Omental fat pad (tissue), 4 donors: ENCODE data around the gene ARL4A. TPM values are rescaled to one million over a fixed set of nuclear protein-coding genes. Genes with fewer than 3 reads are reported as not detected.
"Not testable (repeated sequence)": the region's sequence is repeated elsewhere in the genome, so short reads cannot be mapped to it uniquely, and the experiment has no call there.

ENCODE experiments used
- ATAC-seq: fragments of 150-250 bp; one replicate; pipeline ENCODE4 v1.9.1; 2016; ENCODE audit warnings: mild to moderate bottlenecking, moderate library complexity; ENCODE audit not compliant: low FRiP score
- DNase-seq: peaks from one replicate; pipeline ENCODE4 v3.0.0-alpha.2; 2019; ENCODE audit warnings: low spot score
- total RNA-seq, 4 donors: library from RNA; depleted of rRNA; stranded (reverse); fragments of >200 nt; gene quantifications; one replicate each; pipeline ENCODE4 v1.1.0, GENCODE V29; 2016
- TF ChIP-seq, protein P1 (sequence below), 3 donors: fragments of 450-650 bp; IDR thresholded peaks; one replicate each; pipeline ENCODE4 v1.5.1; 2016 to 2017; ENCODE audit warnings: antibody characterized with exemption in 3 of 3, mild to moderate bottlenecking in 3 of 3, moderate library complexity in 2 of 3

The ARL4A gene
- total RNA-seq, 4 donors from 2014 or later: 37.2 to 60.2 (median 51.3) TPM

DNA sequence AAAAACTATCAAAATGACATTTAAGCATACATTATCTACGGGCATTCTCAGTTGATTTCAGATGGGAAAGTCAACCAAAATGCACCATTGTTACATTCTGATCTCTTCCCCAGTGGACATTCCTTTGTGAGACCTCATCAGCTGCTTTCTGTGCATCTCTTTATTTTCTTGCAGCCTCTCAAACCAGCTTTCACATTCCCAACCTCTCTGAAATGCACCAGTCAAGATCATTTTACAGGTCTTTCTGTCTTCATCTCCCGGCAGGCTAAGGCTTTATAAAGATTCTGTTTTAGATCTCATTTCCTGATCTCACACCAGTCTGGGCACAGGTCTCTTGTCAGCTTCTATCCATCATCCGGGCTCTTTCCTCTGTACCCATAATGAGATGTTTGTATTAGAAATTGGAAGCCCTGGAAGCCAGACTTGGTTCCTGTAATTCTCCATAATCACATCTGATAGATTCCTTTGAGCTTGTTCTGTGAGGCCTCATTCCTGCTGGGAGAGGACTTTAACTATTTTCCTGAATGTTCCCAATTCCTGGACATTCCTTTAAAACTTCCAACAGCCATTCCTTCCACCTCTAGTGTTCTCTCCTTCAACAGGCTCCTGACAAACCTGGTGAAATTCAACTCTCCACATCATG lies 44.3 kb upstream of the ARL4A start:
- TF ChIP-seq, protein P1, sequence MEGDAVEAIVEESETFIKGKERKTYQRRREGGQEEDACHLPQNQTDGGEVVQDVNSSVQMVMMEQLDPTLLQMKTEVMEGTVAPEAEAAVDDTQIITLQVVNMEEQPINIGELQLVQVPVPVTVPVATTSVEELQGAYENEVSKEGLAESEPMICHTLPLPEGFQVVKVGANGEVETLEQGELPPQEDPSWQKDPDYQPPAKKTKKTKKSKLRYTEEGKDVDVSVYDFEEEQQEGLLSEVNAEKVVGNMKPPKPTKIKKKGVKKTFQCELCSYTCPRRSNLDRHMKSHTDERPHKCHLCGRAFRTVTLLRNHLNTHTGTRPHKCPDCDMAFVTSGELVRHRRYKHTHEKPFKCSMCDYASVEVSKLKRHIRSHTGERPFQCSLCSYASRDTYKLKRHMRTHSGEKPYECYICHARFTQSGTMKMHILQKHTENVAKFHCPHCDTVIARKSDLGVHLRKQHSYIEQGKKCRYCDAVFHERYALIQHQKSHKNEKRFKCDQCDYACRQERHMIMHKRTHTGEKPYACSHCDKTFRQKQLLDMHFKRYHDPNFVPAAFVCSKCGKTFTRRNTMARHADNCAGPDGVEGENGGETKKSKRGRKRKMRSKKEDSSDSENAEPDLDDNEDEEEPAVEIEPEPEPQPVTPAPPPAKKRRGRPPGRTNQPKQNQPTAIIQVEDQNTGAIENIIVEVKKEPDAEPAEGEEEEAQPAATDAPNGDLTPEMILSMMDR (IDR thresholded peaks at IDR 0.05): no peak
- ATAC-seq (no peak), DNase-seq (no peak)

DNA sequence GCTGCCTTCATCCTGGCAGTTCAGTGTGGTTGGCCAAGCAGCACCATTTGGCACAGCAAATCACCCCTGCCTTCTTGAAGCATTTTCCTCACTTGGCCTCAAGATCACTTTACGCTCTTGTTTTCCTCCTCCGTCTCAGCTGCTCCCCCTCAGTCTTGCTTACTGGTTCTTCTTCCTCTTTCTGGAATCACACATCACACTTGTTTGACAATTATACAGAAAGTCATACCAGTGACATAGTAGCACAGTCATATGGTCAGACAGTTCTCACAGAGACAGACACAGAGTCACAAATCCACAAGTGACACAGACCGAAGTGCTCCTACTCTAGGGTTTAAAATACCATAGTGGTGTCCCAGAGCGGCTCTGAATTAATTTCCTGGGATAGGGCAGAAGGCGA lies 43.8 kb upstream of the ARL4A start:
- DNase-seq (no peak), ATAC-seq (no peak)
- TF ChIP-seq, protein P1 (IDR thresholded peaks at IDR 0.05): no peak

DNA sequence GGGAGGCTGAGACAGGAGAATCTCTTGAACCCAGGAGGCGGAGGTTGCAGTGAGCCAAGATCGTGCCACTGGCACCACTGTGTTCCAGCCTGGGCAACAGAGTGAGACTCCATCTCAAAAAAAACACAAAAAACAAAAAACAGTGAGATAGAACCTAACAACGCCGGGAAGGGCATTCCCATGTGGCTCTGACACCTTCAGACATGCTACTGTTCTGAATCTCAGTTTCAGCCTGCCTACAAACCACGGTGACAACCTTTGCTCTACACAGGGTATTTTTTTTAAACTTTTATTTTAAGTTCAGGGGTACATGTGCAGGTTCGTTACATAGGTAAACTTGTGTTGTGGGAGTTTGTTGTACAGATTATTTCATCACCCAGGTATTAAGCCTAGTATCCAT lies 42.2 kb upstream of the ARL4A start:
- not testable (repeated sequence) for DNase-seq, ATAC-seq

DNA sequence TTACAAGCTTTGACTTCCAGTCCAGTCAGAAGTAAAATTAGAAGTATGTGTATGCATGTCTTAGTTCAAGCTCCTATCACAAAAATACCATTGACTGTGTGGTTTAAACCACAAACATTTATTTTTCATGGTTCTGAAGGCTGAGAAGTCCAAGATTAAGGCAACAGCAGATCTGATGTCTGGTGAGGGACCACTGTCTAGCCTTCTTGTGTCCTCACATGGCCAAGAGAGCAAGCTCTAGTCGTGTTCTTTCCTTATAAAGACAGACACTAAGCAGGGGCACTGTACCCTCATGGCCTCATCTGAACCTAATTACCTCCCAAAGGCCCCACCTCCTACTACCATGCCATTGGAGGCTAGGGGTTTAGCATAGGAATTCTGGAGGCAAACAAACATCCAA lies 41.3 kb upstream of the ARL4A start:
- TF ChIP-seq, protein P1 (IDR thresholded peaks at IDR 0.05): no peak
- ATAC-seq: no peak
- DNase-seq: no peak

- TF ChIP-seq, protein P1 (IDR thresholded peaks at IDR 0.05): no peak
- ATAC-seq (no peak), DNase-seq (no peak)
Observed at GRCh38 chr7:12647364-12648219, 39.8 kb upstream of the ARL4A start.

DNA sequence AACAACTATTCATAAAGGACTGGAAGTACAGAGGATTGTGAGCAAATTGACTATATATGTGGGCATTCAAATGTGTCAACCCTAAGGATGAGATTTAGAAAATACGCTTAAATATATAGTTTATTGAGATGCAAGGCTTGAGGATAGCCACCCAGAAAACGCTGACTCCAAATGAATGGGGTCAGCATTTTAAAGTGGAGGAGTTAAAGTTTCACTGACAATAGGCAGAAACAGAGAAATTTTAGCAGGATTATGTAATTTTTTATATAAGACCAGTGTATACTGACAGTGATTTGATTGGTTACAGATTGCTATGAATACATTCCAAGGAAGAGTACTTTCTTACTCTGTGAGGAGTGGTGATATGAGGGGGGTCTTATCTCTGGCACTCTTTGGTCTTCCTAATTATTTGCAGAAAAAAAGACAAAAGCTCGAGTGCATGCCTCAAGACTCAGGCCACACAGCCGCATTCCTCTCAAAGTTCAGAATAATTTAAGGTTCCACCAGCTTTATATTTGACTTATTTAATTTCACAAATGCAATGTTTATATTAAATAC lies 38.6 kb upstream of the ARL4A start:
- no peak for DNase-seq
- TF ChIP-seq, protein P1 (IDR thresholded peaks at IDR 0.05): no peak
- ATAC-seq: no peak

DNA sequence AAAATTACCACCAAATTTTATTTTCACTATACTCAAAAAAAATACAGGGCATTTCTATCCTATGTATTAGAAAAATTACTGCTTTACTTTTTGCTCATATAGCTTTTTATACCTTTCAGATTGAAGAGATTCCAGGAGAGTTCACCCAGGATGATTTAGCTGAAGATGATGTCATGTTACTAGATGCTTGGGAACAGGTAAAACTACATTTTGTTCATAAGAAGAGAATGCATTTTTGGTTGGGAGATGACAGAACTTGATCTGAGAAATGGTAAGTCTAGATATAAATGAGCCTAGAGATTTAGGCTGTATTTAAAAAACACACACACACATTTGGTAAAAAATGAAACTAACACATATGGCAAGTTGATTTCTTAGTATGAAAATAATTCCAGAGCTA lies 38.1 kb upstream of the ARL4A start:
- no peak for ATAC-seq
- DNase-seq: no peak
- TF ChIP-seq, protein P1 (IDR thresholded peaks at IDR 0.05): no peak
